CD4-positive, alpha-beta T cell (primary cell): ENCODE data around the gene WNT9A. TPM values are rescaled to one million over a fixed set of nuclear protein-coding genes. Genes with fewer than 3 reads are reported as not detected.
A peak's percentile ranks its signal among the peaks of the same experiment; 100 is the strongest.

Experiments
- ATAC-seq: fragments of 200-7000 bp; cut with Tn5 transposase; one replicate; pipeline ENCODE4 v1.10.0; 2022; ENCODE audit warnings: mild to moderate bottlenecking; ENCODE audit not compliant: poor library complexity
- CTCF ChIA-PET: fragments of 350-600 bp; sonication (Branson Sonifier 250); formaldehyde crosslinking; loops from one replicate; lab custom pipeline; 2021; ENCODE audit warnings: antibody characterized with exemption, inconsistent platforms; lab: Charles Lee
- POLR2A ChIA-PET: fragments of 350-600 bp; sonication (Branson Sonifier 250); formaldehyde crosslinking; loops from one replicate; lab custom pipeline; 2021; ENCODE audit warnings: antibody characterized with exemption, inconsistent platforms; lab: Charles Lee
- DNase-seq, 14 experiments: peaks; one replicate each; pipeline ENCODE4 v3.0.0-alpha.2; 2013 to 2020; ENCODE audit warnings: mixed read lengths in 2 of 14
- H3K27ac ChIP-seq, 2 donors: one replicate each; pipeline versions ENCODE4 v1.5.1 to v1.7.0; 2013; ENCODE audit warnings: low read length in 2 of 2, low read depth in 1 of 2, mild to moderate bottlenecking in 1 of 2
- H3K27me3 ChIP-seq, 2 experiments: 1 replicate in 1 of 2; 2 replicates in 1 of 2; pipeline versions ENCODE4 v1.6.1 to v1.7.0; 2013; ENCODE audit warnings: low read length in 2 of 2, control low read depth in 1 of 2, mild to moderate bottlenecking in 1 of 2, moderate library complexity in 1 of 2; ENCODE audit not compliant: insufficient read depth in 2 of 2, control insufficient read depth in 1 of 2
- H3K36me3 ChIP-seq: one replicate; pipeline ENCODE4 v1.6.1; 2013; ENCODE audit warnings: low read length, control low read depth; ENCODE audit not compliant: insufficient read depth
- H3K4me1 ChIP-seq: one replicate; pipeline ENCODE4 v1.6.1; 2013; ENCODE audit warnings: low read length, control low read depth; ENCODE audit not compliant: insufficient read depth
- H3K4me3 ChIP-seq: one replicate; pipeline ENCODE4 v1.5.1; 2013; ENCODE audit warnings: mild to moderate bottlenecking, low read length, moderate library complexity
- H3K9me3 ChIP-seq, 2 experiments: 1 replicate in 1 of 2; 2 replicates in 1 of 2; pipeline versions ENCODE4 v1.6.1 to v1.7.0; 2013; ENCODE audit warnings: low read length in 2 of 2, mild to moderate bottlenecking in 2 of 2, control low read depth in 1 of 2, moderate library complexity in 1 of 2; ENCODE audit not compliant: control insufficient read depth in 1 of 2, insufficient read depth in 1 of 2
- H3K27ac Mint-ChIP-seq: one replicate; pipeline ENCODE4 v1.8.0; 2020; ENCODE audit warnings: mixed read lengths
- H3K27me3 Mint-ChIP-seq: one replicate; pipeline ENCODE4 v1.8.0; 2021; ENCODE audit warnings: mixed read lengths
- H3K36me3 Mint-ChIP-seq: one replicate; pipeline ENCODE4 v1.8.0; 2021; ENCODE audit warnings: low read depth, mixed read lengths
- H3K4me1 Mint-ChIP-seq: one replicate; pipeline ENCODE4 v1.8.0; 2021; ENCODE audit warnings: low read depth, mixed read lengths
- H3K4me3 Mint-ChIP-seq: one replicate; pipeline ENCODE4 v1.8.0; 2020; ENCODE audit warnings: mild to moderate bottlenecking, mixed read lengths
- H3K9me3 Mint-ChIP-seq: one replicate; pipeline ENCODE4 v1.8.0; 2020; ENCODE audit warnings: mixed read lengths
- CTCF ChIP-seq: fragments of 200-600 bp; IDR thresholded peaks from one replicate; pipeline ENCODE4 v1.8.0; 2022; ENCODE audit warnings: antibody characterized with exemption, mild to moderate bottlenecking
- intact Hi-C, 2 experiments: fragments of 100-400 bp; cut with DNase I in 1 of 2; cut with micrococcal nuclease in 1 of 2; formaldehyde crosslinking; loops; one replicate each; pipeline versions ENCODE4 v1.15.1 to v1.9.0; 2023 to 2025; cut with DNase I, micrococcal nuclease
- total RNA-seq, 174 experiments: library from RNA in 2 of 174; stranded (reverse) in 2 of 174; gene quantifications; one replicate each; pipeline ENCODE4 v1.2.3 and lab custom pipeline; 2021 to 2026

Gene WNT9A
- total RNA-seq, 2 experiments from 2014 or later, result not detected

GRCh38 chr1:227903061-227903521 is 44.6 kb downstream of the WNT9A start:
- TF ChIP-seq CTCF, result no peak
- Mint-ChIP-seq H3K36me3 (no peaks in the 10 kb centered on the region), H3K27me3 (no peaks in the 10 kb centered on the region), H3K27ac (no peak overlapping the region), H3K4me1 (no peaks in the 10 kb centered on the region), H3K9me3 (no peaks in the 10 kb centered on the region), H3K4me3 (no peak overlapping the region)
- Histone ChIP-seq H3K4me1 (peaks cover 8% of the 10 kb centered on the region), H3K36me3 (no peaks in the 10 kb centered on the region), H3K9me3 (no peaks in the 10 kb centered on the region), H3K27ac (no peak overlapping the region), H3K27me3 (no peaks in the 10 kb centered on the region), H3K4me3 (no peak overlapping the region)
- CTCF ChIA-PET, result no interaction called here
- POLR2A ChIA-PET, result no interaction called here
- ATAC-seq (no peak), DNase-seq (peak in 1 of 14 experiments; percentile 2)
- intact Hi-C loops, result no loop called here

GRCh38 chr1:227902641-227902990 is 45.1 kb downstream of the WNT9A start:
- no peak for TF ChIP-seq CTCF

GRCh38 chr1:227901906-227902640 is 45.7 kb downstream of the WNT9A start:
- Histone ChIP-seq H3K27ac (no peak overlapping the region), H3K9me3 (no peaks in the 10 kb centered on the region), H3K27me3 (no peaks in the 10 kb centered on the region), H3K4me3 (no peak overlapping the region), H3K36me3 (no peaks in the 10 kb centered on the region), H3K4me1 (peaks cover 8% of the 10 kb centered on the region)
- no peaks in the 10 kb centered on the region for H3K36me3 Mint-ChIP-seq
- H3K27ac Mint-ChIP-seq, result no peak overlapping the region
- no peaks in the 10 kb centered on the region for H3K27me3 Mint-ChIP-seq
- H3K9me3 Mint-ChIP-seq, result no peaks in the 10 kb centered on the region
- TF ChIP-seq CTCF, result no peak
- CTCF ChIA-PET, result no interaction called here
- no peak overlapping the region for H3K4me3 Mint-ChIP-seq
- POLR2A ChIA-PET, result interaction anchor here (0.6 kb wide), 1 partner anchor 54 kb away, joined by 3 read pairs; no protein-coding TSS in a partner anchor
- DNase-seq (peak in 1 of 14 experiments; percentile 17), ATAC-seq (no peak)
- no peaks in the 10 kb centered on the region for H3K4me1 Mint-ChIP-seq
- intact Hi-C loops, result no loop called here

More at GRCh38 chr1:227902641-227902990, 45.1 kb downstream of the WNT9A start:
- H3K4me3 ChIP-seq, result no peak overlapping the region
- H3K27ac Mint-ChIP-seq, result no peak overlapping the region
- DNase-seq (no peak), ATAC-seq (no peak)
- H3K27ac ChIP-seq, result no peak overlapping the region
- H3K36me3 Mint-ChIP-seq, result no peaks in the 10 kb centered on the region
- ChIA-PET CTCF (no interaction called here), POLR2A (no interaction called here)
- H3K4me1 ChIP-seq, result peaks cover 8% of the 10 kb centered on the region
- no peaks in the 10 kb centered on the region for H3K36me3 ChIP-seq
- no peaks in the 10 kb centered on the region for H3K9me3 Mint-ChIP-seq
- H3K27me3 Mint-ChIP-seq, result no peaks in the 10 kb centered on the region
- H3K9me3 ChIP-seq, result no peaks in the 10 kb centered on the region
- intact Hi-C loops, result no loop called here
- no peaks in the 10 kb centered on the region for H3K4me1 Mint-ChIP-seq
- no peak overlapping the region for H3K4me3 Mint-ChIP-seq
- no peaks in the 10 kb centered on the region for H3K27me3 ChIP-seq
